Testis (tissue), 3 donors: ENCODE measurements around the gene HPN. TPM values are rescaled to one million over a fixed set of nuclear protein-coding genes. Genes with fewer than 3 reads are reported as not detected.

Experiments used
- DNase-seq: peaks from one replicate; pipeline ENCODE4 v3.0.0-alpha.2; 2019
- H3K27ac ChIP-seq, 2 donors: fragments of 200-600 bp; sonication (generic); one replicate each; pipeline ENCODE4 v1.5.1; 2019
- H3K27me3 ChIP-seq: fragments of 200-600 bp; sonication (generic); one replicate; pipeline ENCODE4 v1.5.1; 2019
- H3K36me3 ChIP-seq: fragments of 200-600 bp; sonication (generic); one replicate; pipeline ENCODE4 v1.5.1; 2017; ENCODE audit warnings: low read depth; ENCODE audit errors: missing control alignments
- H3K4me1 ChIP-seq: fragments of 200-600 bp; sonication (generic); one replicate; pipeline ENCODE4 v1.5.1; 2019
- H3K4me3 ChIP-seq, 2 donors: fragments of 200-600 bp; sonication (generic); one replicate each; pipeline ENCODE4 v1.5.1; 2017 to 2019
- H3K9me3 ChIP-seq: fragments of 200-600 bp; sonication (generic); one replicate; pipeline ENCODE4 v1.5.1; 2017
- CTCF ChIP-seq, 3 experiments: fragments of 450-650 bp in 2 of 3; fragments of 200-600 bp in 1 of 3; sonication (generic) in 1 of 3; IDR thresholded peaks; one replicate each; pipeline ENCODE4 v1.5.1; 2016 to 2019; ENCODE audit warnings: antibody characterized with exemption in 3 of 3, mild to moderate bottlenecking in 2 of 3, moderate library complexity in 1 of 3
- POLR2A ChIP-seq: fragments of 450-650 bp; IDR thresholded peaks from one replicate; pipeline ENCODE4 v1.6.1; 2017; ENCODE audit warnings: antibody characterized with exemption, mild to moderate bottlenecking, moderate library complexity
- WGBS, 2 donors: methylation state at CpG; one replicate each; pipeline ENCODE4 v1.1.5; 2018; 5-methylcytosine and 5-hydroxymethylcytosine counted together
- intact Hi-C: fragments of 100-400 bp; cut with DNase I; formaldehyde crosslinking; loops from one replicate; pipeline ENCODE4 v1.15.1; 2023; ENCODE audit warnings: low total_unique reads
- polyA plus RNA-seq: library from polyadenylated mRNA; stranded (reverse); fragments of 350-450 nt; fragmentation: Illumina TruSeq; extraction: RNeasy Lipid Tissue Mini Kit (QIAGEN cat#74804); gene quantifications from one replicate; pipeline ENCODE4 v1.2.3, GENCODE V29; 2014; ENCODE audit warnings: low read depth, low replicate concordance; ENCODE audit not compliant: insufficient read depth
- total RNA-seq, 2 donors: library from RNA; depleted of rRNA; stranded (reverse); fragments of >200 nt; gene quantifications; one replicate each; pipeline ENCODE4 v1.2.3, GENCODE V29; 2016

The HPN gene
- total and polyA plus RNA-seq, 3 donors from 2014 or later: 0.79 to 8.2 (median 1.7) TPM

GRCh38 chr19:35053667-35054293 lies 12.3 kb downstream of the HPN start:
- no peaks in the 10 kb centered on the region for H3K36me3 ChIP-seq
- intact Hi-C loops: no loop called here
- H3K27me3 ChIP-seq: no peaks in the 10 kb centered on the region
- DNase-seq: no peak
- no peaks in the 10 kb centered on the region for H3K9me3 ChIP-seq
- H3K4me3 ChIP-seq: no peak overlapping the region
- H3K4me1 ChIP-seq: no peaks in the 10 kb centered on the region
- WGBS, 2 donors: 78 to 87% methylated on average over 9 of the region's 9 CpGs
- TF ChIP-seq POLR2A: no peak
- H3K27ac ChIP-seq: no peak overlapping the region

GRCh38 chr19:35054626-35055025 lies 13.1 kb downstream of the HPN start:
- Histone ChIP-seq H3K9me3 (no peaks in the 10 kb centered on the region), H3K27me3 (no peaks in the 10 kb centered on the region), H3K36me3 (no peaks in the 10 kb centered on the region), H3K27ac (no peak overlapping the region), H3K4me1 (no peaks in the 10 kb centered on the region), H3K4me3 (no peak overlapping the region)
- WGBS, 2 donors: 87 to 89% methylated on average over 9 of the region's 9 CpGs
- no peak for DNase-seq
- TF ChIP-seq CTCF (IDR thresholded peaks at IDR 0.05): no peak
- TF ChIP-seq POLR2A: no peak
- intact Hi-C loops: no loop called here

- TF ChIP-seq POLR2A (no peak), CTCF (IDR thresholded peaks at IDR 0.05) (no peak)
- Histone ChIP-seq H3K4me3 (no peak overlapping the region), H3K27ac (no peak overlapping the region), H3K27me3 (no peaks in the 10 kb centered on the region), H3K4me1 (no peaks in the 10 kb centered on the region), H3K36me3 (no peaks in the 10 kb centered on the region), H3K9me3 (no peaks in the 10 kb centered on the region)
- WGBS, 2 donors: 43 to 49% methylated on average over 3 of the region's 3 CpGs
- intact Hi-C loops: no loop called here
- no peak for DNase-seq
Measured at GRCh38 chr19:35055715-35056179, 14.2 kb downstream of the HPN start.

- DNase-seq: no peak
- Histone ChIP-seq H3K36me3 (no peaks in the 10 kb centered on the region), H3K27ac (no peak overlapping the region), H3K27me3 (no peaks in the 10 kb centered on the region), H3K4me3 (no peak overlapping the region), H3K4me1 (no peaks in the 10 kb centered on the region), H3K9me3 (no peaks in the 10 kb centered on the region)
- no peak for TF ChIP-seq POLR2A
- intact Hi-C loops: no loop called here
- WGBS, 2 donors: 75 to 82% methylated on average over 6 of the region's 6 CpGs
Measured at GRCh38 chr19:35056513-35057063, 15.1 kb downstream of the HPN start.

GRCh38 chr19:35058370-35058769 lies 16.8 kb downstream of the HPN start:
- no peak overlapping the region for H3K4me3 ChIP-seq
- intact Hi-C loops: no loop called here
- no peak overlapping the region for H3K27ac ChIP-seq
- H3K9me3 ChIP-seq: no peaks in the 10 kb centered on the region
- TF ChIP-seq POLR2A (no peak), CTCF (IDR thresholded peaks at IDR 0.05) (no peak)
- no peaks in the 10 kb centered on the region for H3K27me3 ChIP-seq
- 76 to 89% methylated on average over 2 of the region's 2 CpGs for WGBS, 2 donors
- no peaks in the 10 kb centered on the region for H3K36me3 ChIP-seq
- DNase-seq: no peak
- no peaks in the 10 kb centered on the region for H3K4me1 ChIP-seq
